WI38 (cell line): ENCODE data around the gene PNLIPRP3.

Experiments used
- H3K4me3 ChIP-seq: 2 replicates; pipeline ENCODE4 v1.5.1; 2011; ENCODE audit warnings: low read depth, mild to moderate bottlenecking, control low read depth, low read length
- CTCF ChIP-seq: IDR thresholded peaks from 2 replicates; pipeline ENCODE4 v1.5.1; 2012; ENCODE audit warnings: low read depth, mild to moderate bottlenecking, control low read depth, low read length

The PNLIPRP3 gene

GRCh38 chr10:116465546-116465945 lies 37.9 kb downstream of the PNLIPRP3 start:
- no peak overlapping the region for H3K4me3 ChIP-seq
- no peak for TF ChIP-seq CTCF

GRCh38 chr10:116466715-116467422 lies 39.2 kb downstream of the PNLIPRP3 start:
- no peak for TF ChIP-seq CTCF
- H3K4me3 ChIP-seq = no peak overlapping the region

- TF ChIP-seq CTCF = no peak
- no peak overlapping the region for H3K4me3 ChIP-seq
Observed at GRCh38 chr10:116469437-116469836, 41.8 kb downstream of the PNLIPRP3 start.

- no peak for TF ChIP-seq CTCF
- no peak overlapping the region for H3K4me3 ChIP-seq
Observed at GRCh38 chr10:116470071-116470470, 42.4 kb downstream of the PNLIPRP3 start.

- H3K4me3 ChIP-seq = no peak overlapping the region
- TF ChIP-seq CTCF = no peak
Observed at GRCh38 chr10:116470768-116471415, 43.2 kb downstream of the PNLIPRP3 start.

GRCh38 chr10:116472891-116473290 lies 45.2 kb downstream of the PNLIPRP3 start:
- TF ChIP-seq CTCF = no peak
- H3K4me3 ChIP-seq = no peak overlapping the region

- no peak overlapping the region for H3K4me3 ChIP-seq
- TF ChIP-seq CTCF = no peak
Observed at GRCh38 chr10:116475866-116476265, 48.2 kb downstream of the PNLIPRP3 start.
